IMR-90 (cell line): Measurements from ENCODE around the gene DCDC1. TPM values are rescaled to one million over a fixed set of nuclear protein-coding genes. Genes with fewer than 3 reads are reported as not detected.

Experiments
- ATAC-seq: fragments of 200-7000 bp; cut with Tn5 transposase; 2 replicates; pipeline ENCODE4 v1.9.1; 2020; ENCODE audit warnings: low read depth, mild to moderate bottlenecking, moderate library complexity
- BruUV-seq: library from RNA; stranded (reverse); fragments of 400-500 nt; replicated peaks from 2 replicates; lab custom pipeline; 2021; lab: Mats Ljungman, UMichigan
- CTCF ChIA-PET: fragments of 300-600 bp; formaldehyde crosslinking; extraction: SDS; loops from one replicate; lab custom pipeline; 2021; ENCODE audit warnings: antibody characterized with exemption; lab: Yijun Ruan, JAX
- POLR2A ChIA-PET: fragments of 300-600 bp; sonication (Branson Sonifier 250); formaldehyde crosslinking; loops from one replicate; lab custom pipeline; 2022; ENCODE audit warnings: antibody characterized with exemption; ENCODE audit not compliant: unreplicated experiment; lab: Charles Lee
- DNase-seq: peaks from one replicate; pipeline ENCODE4 v3.0.0; 2013
- H2AFZ ChIP-seq: replicated peaks from 2 replicates; pipeline ENCODE3; 2013; ENCODE audit warnings: low read length, mild to moderate bottlenecking; ENCODE audit not compliant: poor library complexity
- H2AK5ac ChIP-seq: 2 replicates; pipeline ENCODE4 v1.6.1; 2013; ENCODE audit warnings: low read depth, low read length, inconsistent platforms
- H2AK9ac ChIP-seq: replicated peaks from 2 replicates; pipeline ENCODE3; 2013; ENCODE audit warnings: mild to moderate bottlenecking, low read depth, low read length, moderate library complexity; ENCODE audit not compliant: poor library complexity
- H2BK120ac ChIP-seq: 2 replicates; pipeline ENCODE4 v1.6.1; 2013; ENCODE audit warnings: low read depth, low read length, inconsistent platforms
- H2BK15ac ChIP-seq: 3 replicates; pipeline ENCODE4 v1.6.1; 2013; ENCODE audit warnings: low read depth, low read length, inconsistent platforms
- H2BK20ac ChIP-seq: 2 replicates; pipeline ENCODE4 v1.6.1; 2013; ENCODE audit warnings: low read depth, mild to moderate bottlenecking, inconsistent platforms, low read length, moderate library complexity
- H2BK5ac ChIP-seq: 2 replicates; pipeline ENCODE4 v1.6.1; 2013; ENCODE audit warnings: mild to moderate bottlenecking, low read depth, low read length, inconsistent platforms; ENCODE audit not compliant: poor library complexity, severe bottlenecking
- H3K14ac ChIP-seq: replicated peaks from 2 replicates; pipeline ENCODE4 v1.6.1; 2013; ENCODE audit warnings: low read depth, low read length, inconsistent platforms
- H3K18ac ChIP-seq: 2 replicates; pipeline ENCODE4 v1.6.1; 2013; ENCODE audit warnings: low read depth, low read length, control low read depth
- H3K23ac ChIP-seq: 2 replicates; pipeline ENCODE4 v1.6.1; 2013; ENCODE audit warnings: low read depth, low read length, inconsistent platforms
- H3K27ac ChIP-seq: 2 replicates; pipeline ENCODE4 v1.5.1; 2013; ENCODE audit warnings: mild to moderate bottlenecking, control low read depth, low read length; ENCODE audit not compliant: insufficient read depth
- H3K27me3 ChIP-seq: 2 replicates; pipeline ENCODE4 v1.6.1; 2013; ENCODE audit warnings: low read length; ENCODE audit not compliant: control insufficient read depth, insufficient read depth
- H3K36me3 ChIP-seq: 2 replicates; pipeline ENCODE4 v1.6.1; 2013; ENCODE audit warnings: low read length, mixed read lengths; ENCODE audit not compliant: control insufficient read depth, insufficient read depth
- H3K4ac ChIP-seq: 2 replicates; pipeline ENCODE4 v1.6.1; 2013; ENCODE audit warnings: low read depth, low read length, inconsistent platforms
- H3K4me1 ChIP-seq: 2 replicates; pipeline ENCODE4 v1.6.1; 2013; ENCODE audit warnings: low read length, mixed read lengths; ENCODE audit not compliant: control insufficient read depth, insufficient read depth
- H3K4me2 ChIP-seq: 2 replicates; pipeline ENCODE4 v1.6.1; 2013; ENCODE audit warnings: low read depth, mild to moderate bottlenecking, control low read depth, low read length, moderate library complexity
- H3K4me3 ChIP-seq: 2 replicates; pipeline ENCODE4 v1.5.1; 2013; ENCODE audit warnings: low read depth, mild to moderate bottlenecking, control low read depth, low read length, moderate library complexity; ENCODE audit not compliant: insufficient read depth
- H3K56ac ChIP-seq: 2 replicates; pipeline ENCODE4 v1.6.1; 2013; ENCODE audit warnings: low read length, inconsistent platforms; ENCODE audit not compliant: insufficient read depth; ENCODE audit errors: extremely low read depth
- H3K79me1 ChIP-seq, 2 experiments: 2 replicates each; pipeline ENCODE4 v1.6.1; 2013; ENCODE audit warnings: low read length in 2 of 2, inconsistent platforms in 1 of 2, low read depth in 1 of 2
- H3K9ac ChIP-seq: 2 replicates; pipeline ENCODE4 v1.6.1; 2013; ENCODE audit warnings: low read depth, low read length, control low read depth
- H3K9me1 ChIP-seq: 2 replicates; pipeline ENCODE4 v1.6.1; 2013; ENCODE audit warnings: low read length, inconsistent platforms; ENCODE audit not compliant: insufficient read depth
- H3K9me3 ChIP-seq: 2 replicates; pipeline ENCODE4 v1.6.1; 2013; ENCODE audit warnings: low read length; ENCODE audit not compliant: control insufficient read depth, insufficient read depth
- H4K20me1 ChIP-seq: 2 replicates; pipeline ENCODE4 v1.6.1; 2013; ENCODE audit warnings: low read length, inconsistent platforms; ENCODE audit not compliant: insufficient read depth
- H4K5ac ChIP-seq: 2 replicates; pipeline ENCODE4 v1.6.1; 2013; ENCODE audit warnings: mild to moderate bottlenecking, low read depth, low read length, control low read depth
- H4K8ac ChIP-seq, 2 experiments: 2 replicates each; pipeline ENCODE4 v1.6.1; 2013; ENCODE audit warnings: low read depth in 2 of 2, low read length in 2 of 2, control low read depth in 1 of 2, inconsistent platforms in 1 of 2
- H4K91ac ChIP-seq: 2 replicates; pipeline ENCODE4 v1.6.1; 2013; ENCODE audit warnings: low read depth, low read length, inconsistent platforms; ENCODE audit not compliant: insufficient read depth
- BHLHE40 ChIP-seq: fragments of 150-350 bp; IDR thresholded peaks from 2 replicates; pipeline ENCODE4 v1.6.1; 2016; ENCODE audit warnings: mild to moderate bottlenecking, low read depth, low read length
- CEBPB ChIP-seq: IDR thresholded peaks from 2 replicates; pipeline ENCODE4 v1.6.1; 2012; ENCODE audit warnings: low read depth, low read length, improper control_type of control experiment
- CHD1 ChIP-seq: IDR thresholded peaks from 2 replicates; pipeline ENCODE4 v1.6.1; 2012; ENCODE audit warnings: low read depth, low read length, improper control_type of control experiment
- FOS ChIP-seq: fragments of 150-350 bp; IDR thresholded peaks from 2 replicates; pipeline ENCODE4 v1.6.1; 2016; ENCODE audit warnings: low read depth, low read length
- MAFK ChIP-seq: IDR thresholded peaks from 2 replicates; pipeline ENCODE4 v1.6.1; 2012; ENCODE audit warnings: low read depth, low read length, improper control_type of control experiment
- MAZ ChIP-seq: IDR thresholded peaks from 2 replicates; pipeline ENCODE4 v1.6.1; 2012; ENCODE audit warnings: low read depth, mild to moderate bottlenecking, low read length, improper control_type of control experiment, moderate library complexity, borderline replicate concordance
- MXI1 ChIP-seq: IDR thresholded peaks from 2 replicates; pipeline ENCODE4 v1.6.1; 2012; ENCODE audit warnings: low read depth, mild to moderate bottlenecking, low read length, moderate library complexity, borderline replicate concordance
- NFE2L2 ChIP-seq: fragments of 150-350 bp; IDR thresholded peaks from 2 replicates; pipeline ENCODE4 v1.6.1; 2016; ENCODE audit warnings: low read depth, mild to moderate bottlenecking, low read length
- POLR2A ChIP-seq: IDR thresholded peaks from 2 replicates; pipeline ENCODE4 v1.6.1; 2012; ENCODE audit warnings: mild to moderate bottlenecking, low read depth, low read length
- RAD21 ChIP-seq: IDR thresholded peaks from 2 replicates; pipeline ENCODE4 v1.6.1; 2012; ENCODE audit warnings: low read length, improper control_type of control experiment
- RCOR1 ChIP-seq: IDR thresholded peaks from 2 replicates; pipeline ENCODE4 v1.6.1; 2012; ENCODE audit warnings: mild to moderate bottlenecking, low read length, improper control_type of control experiment; ENCODE audit not compliant: insufficient replicate concordance
- RFX5 ChIP-seq: IDR thresholded peaks from 2 replicates; pipeline ENCODE4 v1.8.0; 2012; ENCODE audit warnings: low read depth, mild to moderate bottlenecking, low read length, moderate library complexity
- SMC3 ChIP-seq: fragments of 150-350 bp; IDR thresholded peaks from 2 replicates; pipeline ENCODE4 v1.6.1; 2016; ENCODE audit warnings: low read depth, mild to moderate bottlenecking, antibody characterized with exemption, low read length, moderate library complexity
- WGBS, 2 experiments: methylation state at CpG; one replicate each; pipeline versions ENCODE4 v1.1.5 to v1.1.7; 2013; ENCODE audit warnings: missing lambda C conversion rate in 2 of 2; ENCODE audit not compliant: insufficient read length in 1 of 2; ENCODE audit errors: extremely low coverage in 2 of 2; 5-methylcytosine and 5-hydroxymethylcytosine counted together
- dilution Hi-C: fragments of 300-500 bp; cut with HindIII; formaldehyde crosslinking; loops from one replicate; pipeline ENCODE4 v1.14.3; 2018; ENCODE audit warnings: low sequenced_read_pairs; ENCODE audit not compliant: unreplicated experiment
- in situ Hi-C: fragments of 300-500 bp; cut with MboI; formaldehyde crosslinking; loops from 3 replicates; pipeline ENCODE4 v1.14.3; 2019; ENCODE audit warnings: low sequenced_read_pairs, inconsistent platforms, mixed read lengths
- intact Hi-C: fragments of 100-400 bp; cut with micrococcal nuclease; formaldehyde crosslinking; loops from 2 replicates; pipeline ENCODE4 v1.10.0; 2022
- polyA plus RNA-seq, 3 experiments: library from polyadenylated mRNA; depleted of rRNA; stranded (reverse); fragments of >200 nt; gene quantifications; 2 replicates each; pipeline ENCODE4 v1.2.3, GENCODE V29; 2012; ENCODE audit warnings: low replicate concordance in 1 of 3
- total RNA-seq: library from RNA; depleted of rRNA; stranded (reverse); fragments of >200 nt; gene quantifications from 2 replicates; pipeline ENCODE4 v1.2.3, GENCODE V29; 2012
- TF ChIP-seq, protein P1 (sequence below): conservative IDR thresholded peaks from 2 replicates; pipeline ENCODE4 v1.5.1; 2012; ENCODE audit warnings: mild to moderate bottlenecking, low read depth, low read length, improper control_type of control experiment
- TF ChIP-seq, protein P2 (sequence below): fragments of 150-350 bp; IDR thresholded peaks from 2 replicates; pipeline ENCODE4 v1.6.1; 2016; ENCODE audit warnings: low read depth, mild to moderate bottlenecking, low read length, moderate library complexity, borderline replicate concordance
- TF ChIP-seq, protein P3 (sequence below): fragments of 150-350 bp; IDR thresholded peaks from 2 replicates; pipeline ENCODE4 v1.6.1; 2017; ENCODE audit warnings: mild to moderate bottlenecking, antibody characterized with exemption, low read length, low read depth

The DCDC1 gene
- total and polyA plus RNA-seq, 2 of the 4 experiments (the other 2 are of a cell fraction): not detected

DNA sequence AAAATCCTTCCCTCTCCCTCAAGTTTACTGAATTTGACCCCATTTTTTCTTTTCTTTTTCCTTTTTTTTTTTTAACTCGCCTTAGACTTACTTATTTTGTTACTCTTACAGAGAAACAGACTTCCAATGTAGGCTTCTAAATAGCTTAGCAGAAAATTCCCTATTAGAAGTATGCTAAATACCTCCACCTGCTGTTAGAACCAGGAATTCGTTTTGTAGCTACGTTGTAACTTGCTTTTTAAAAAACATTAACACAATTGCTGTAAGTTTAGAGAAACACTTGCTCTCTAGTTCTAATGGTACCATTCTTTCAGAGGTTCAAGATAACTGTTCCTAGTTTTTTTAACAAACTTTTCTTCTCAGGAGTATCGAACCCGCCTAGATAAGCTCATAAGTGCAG, 324.2 kb downstream of the DCDC1 start:
- H3K27me3 ChIP-seq: no peaks in the 10 kb centered on the region
- H3K18ac ChIP-seq: no peak overlapping the region
- no peaks in the 10 kb centered on the region for H3K36me3 ChIP-seq
- no peak overlapping the region for H3K9ac ChIP-seq
- no peak overlapping the region for H3K56ac ChIP-seq
- H3K4me3 ChIP-seq: no peak overlapping the region
- no peak overlapping the region for H2AK9ac ChIP-seq
- TF ChIP-seq MAFK: no peak
- no peak for TF ChIP-seq FOS
- no peak for TF ChIP-seq RAD21
- no peak for TF ChIP-seq NFE2L2
- no peak for TF ChIP-seq CHD1
- no peak for TF ChIP-seq MAZ
- TF ChIP-seq RFX5: no peak
- no peak for TF ChIP-seq SMC3
- TF ChIP-seq, protein P1, sequence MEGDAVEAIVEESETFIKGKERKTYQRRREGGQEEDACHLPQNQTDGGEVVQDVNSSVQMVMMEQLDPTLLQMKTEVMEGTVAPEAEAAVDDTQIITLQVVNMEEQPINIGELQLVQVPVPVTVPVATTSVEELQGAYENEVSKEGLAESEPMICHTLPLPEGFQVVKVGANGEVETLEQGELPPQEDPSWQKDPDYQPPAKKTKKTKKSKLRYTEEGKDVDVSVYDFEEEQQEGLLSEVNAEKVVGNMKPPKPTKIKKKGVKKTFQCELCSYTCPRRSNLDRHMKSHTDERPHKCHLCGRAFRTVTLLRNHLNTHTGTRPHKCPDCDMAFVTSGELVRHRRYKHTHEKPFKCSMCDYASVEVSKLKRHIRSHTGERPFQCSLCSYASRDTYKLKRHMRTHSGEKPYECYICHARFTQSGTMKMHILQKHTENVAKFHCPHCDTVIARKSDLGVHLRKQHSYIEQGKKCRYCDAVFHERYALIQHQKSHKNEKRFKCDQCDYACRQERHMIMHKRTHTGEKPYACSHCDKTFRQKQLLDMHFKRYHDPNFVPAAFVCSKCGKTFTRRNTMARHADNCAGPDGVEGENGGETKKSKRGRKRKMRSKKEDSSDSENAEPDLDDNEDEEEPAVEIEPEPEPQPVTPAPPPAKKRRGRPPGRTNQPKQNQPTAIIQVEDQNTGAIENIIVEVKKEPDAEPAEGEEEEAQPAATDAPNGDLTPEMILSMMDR: no peak
- TF ChIP-seq POLR2A: no peak
- TF ChIP-seq MXI1: no peak
- TF ChIP-seq RCOR1: no peak
- no peak for TF ChIP-seq BHLHE40
- TF ChIP-seq, protein P2, sequence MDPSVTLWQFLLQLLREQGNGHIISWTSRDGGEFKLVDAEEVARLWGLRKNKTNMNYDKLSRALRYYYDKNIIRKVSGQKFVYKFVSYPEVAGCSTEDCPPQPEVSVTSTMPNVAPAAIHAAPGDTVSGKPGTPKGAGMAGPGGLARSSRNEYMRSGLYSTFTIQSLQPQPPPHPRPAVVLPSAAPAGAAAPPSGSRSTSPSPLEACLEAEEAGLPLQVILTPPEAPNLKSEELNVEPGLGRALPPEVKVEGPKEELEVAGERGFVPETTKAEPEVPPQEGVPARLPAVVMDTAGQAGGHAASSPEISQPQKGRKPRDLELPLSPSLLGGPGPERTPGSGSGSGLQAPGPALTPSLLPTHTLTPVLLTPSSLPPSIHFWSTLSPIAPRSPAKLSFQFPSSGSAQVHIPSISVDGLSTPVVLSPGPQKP: no peak
- TF ChIP-seq, protein P3, sequence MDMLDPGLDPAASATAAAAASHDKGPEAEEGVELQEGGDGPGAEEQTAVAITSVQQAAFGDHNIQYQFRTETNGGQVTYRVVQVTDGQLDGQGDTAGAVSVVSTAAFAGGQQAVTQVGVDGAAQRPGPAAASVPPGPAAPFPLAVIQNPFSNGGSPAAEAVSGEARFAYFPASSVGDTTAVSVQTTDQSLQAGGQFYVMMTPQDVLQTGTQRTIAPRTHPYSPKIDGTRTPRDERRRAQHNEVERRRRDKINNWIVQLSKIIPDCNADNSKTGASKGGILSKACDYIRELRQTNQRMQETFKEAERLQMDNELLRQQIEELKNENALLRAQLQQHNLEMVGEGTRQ: no peak
- TF ChIP-seq CEBPB: no peak
- no peak overlapping the region for H2AK5ac ChIP-seq
- no peak overlapping the region for H3K4ac ChIP-seq
- no TSS peak for BruUV-seq
- no peak overlapping the region for H2BK20ac ChIP-seq
- H2AFZ ChIP-seq: no peak overlapping the region
- H3K9me1 ChIP-seq: no peaks in the 10 kb centered on the region
- H3K4me2 ChIP-seq: no peak overlapping the region
- H3K23ac ChIP-seq: no peak overlapping the region
- H4K91ac ChIP-seq: no peak overlapping the region
- dilution Hi-C loops (no loop called here), in situ Hi-C loops (no loop called here), intact Hi-C loops (no loop called here)
- no peak overlapping the region for H4K5ac ChIP-seq
- H3K79me1 ChIP-seq: no peaks in the 10 kb centered on the region
- no peak for ATAC-seq
- H2BK15ac ChIP-seq: no peak overlapping the region
- CTCF ChIA-PET: no interaction called here
- WGBS, 2 experiments: no CpG with 5 or more reads among the region's 5 CpGs
- no peaks in the 10 kb centered on the region for H3K9me3 ChIP-seq
- H3K4me1 ChIP-seq: no peaks in the 10 kb centered on the region
- no peak overlapping the region for H2BK5ac ChIP-seq
- no peaks in the 10 kb centered on the region for H4K20me1 ChIP-seq
- H4K8ac ChIP-seq: no peak overlapping the region
- H3K27ac ChIP-seq: no peak overlapping the region
- no peak overlapping the region for H2BK120ac ChIP-seq
- no peak for DNase-seq
- POLR2A ChIA-PET: no interaction called here
- no peak overlapping the region for H3K14ac ChIP-seq
